K562 (cell line): ENCODE measurements around the gene U2SURP. TPM values are rescaled to one million over a fixed set of nuclear protein-coding genes. Genes with fewer than 3 reads are reported as not detected.

ENCODE experiments used
- ATAC-seq: fragments of 200-7000 bp; cut with Tn5 transposase; 3 replicates; pipeline ENCODE4 v1.9.1; 2020; ENCODE audit warnings: moderate library complexity
- BruUV-seq: library from RNA; stranded (reverse); fragments of 400-500 nt; replicated peaks from 2 replicates; lab custom pipeline; 2021; lab: Mats Ljungman, UMichigan
- CTCF ChIA-PET: fragments of 300-600 bp; formaldehyde crosslinking; extraction: SDS; loops from one replicate; lab custom pipeline; 2021; ENCODE audit warnings: low intra/inter-chr PET ratio; lab: Yijun Ruan, JAX
- POLR2A ChIA-PET: fragments of 300-600, 350-650 bp; sonication (Branson Sonifier 250); formaldehyde crosslinking; extraction: SDS; loops from one replicate; lab custom pipeline; 2021; ENCODE audit warnings: antibody characterized with exemption, inconsistent platforms; lab: Yijun Ruan, JAX
- DNase-seq, 4 experiments: peaks; one replicate each; pipeline versions ENCODE4 v3.0.0 to v3.0.0-alpha.2; 2011 to 2018; ENCODE audit warnings: low spot score in 3 of 4, mixed read lengths in 3 of 4; ENCODE audit errors: extremely low read depth in 1 of 4
- FAIRE-seq: peaks from 2 replicates; lab custom pipeline; 2011; peaks lifted over from hg19 to GRCh38; lab: Jason Lieb, UNC
- H2AFZ ChIP-seq: 2 replicates; pipeline ENCODE4 v1.6.0; 2011; ENCODE audit warnings: low read depth, low read length, control low read depth, inconsistent platforms
- H3K27ac ChIP-seq: fragments of 200-600 bp; 3 replicates; pipeline ENCODE4 v1.8.0; 2011; ENCODE audit warnings: low read depth, mild to moderate bottlenecking, control low read depth, inconsistent platforms, low read length, moderate library complexity, mixed read lengths; ENCODE audit errors: extremely low read depth
- H3K27me3 ChIP-seq, 2 experiments: fragments of 300-600 bp in 1 of 2; 2 replicates in 1 of 2; 3 replicates in 1 of 2; pipeline versions ENCODE4 v1.6.0 to v1.8.0; 2011; ENCODE audit warnings: inconsistent platforms in 2 of 2, low read length in 2 of 2, mild to moderate bottlenecking in 1 of 2, mixed read lengths in 1 of 2, moderate library complexity in 1 of 2; ENCODE audit not compliant: control insufficient read depth in 2 of 2, insufficient read depth in 2 of 2
- H3K36me3 ChIP-seq: fragments of 300-600 bp; 3 replicates; pipeline ENCODE4 v1.8.0; 2011; ENCODE audit warnings: mild to moderate bottlenecking, low read length, inconsistent platforms; ENCODE audit not compliant: control insufficient read depth, insufficient read depth
- H3K4me1 ChIP-seq, 2 experiments: fragments of 200-600 bp in 1 of 2; replicated peaks in 1 of 2; 2 replicates in 1 of 2; 3 replicates in 1 of 2; pipeline versions ENCODE4 v1.5.1 to v1.8.0; 2011; ENCODE audit warnings: inconsistent platforms in 2 of 2, low read length in 2 of 2, mild to moderate bottlenecking in 1 of 2, mixed read lengths in 1 of 2, moderate library complexity in 1 of 2; ENCODE audit not compliant: control insufficient read depth in 2 of 2, insufficient read depth in 2 of 2
- H3K4me2 ChIP-seq: 2 replicates; pipeline ENCODE4 v1.6.1; 2011; ENCODE audit warnings: low read length, control low read depth, inconsistent platforms, mixed read lengths; ENCODE audit not compliant: insufficient read depth
- H3K4me3 ChIP-seq: fragments of 200-600 bp; sonication (generic), shearing (Covaris generic); 2 replicates; pipeline ENCODE4 v1.5.1; 2016; ENCODE audit warnings: control low read depth, inconsistent platforms
- H3K79me2 ChIP-seq: fragments of 200-600 bp; 3 replicates; pipeline ENCODE4 v1.8.0; 2011; ENCODE audit warnings: low read length, inconsistent platforms; ENCODE audit not compliant: control insufficient read depth, insufficient read depth
- H3K9ac ChIP-seq, 2 experiments: 2 replicates each; pipeline versions ENCODE4 v1.6.0 to v1.6.1; 2011; ENCODE audit warnings: low read depth in 2 of 2, low read length in 2 of 2, control low read depth in 1 of 2, inconsistent platforms in 1 of 2, mild to moderate bottlenecking in 1 of 2, mixed read lengths in 1 of 2; ENCODE audit not compliant: insufficient read depth in 1 of 2
- H3K9me1 ChIP-seq: one replicate; pipeline ENCODE4 v1.6.0; 2011; ENCODE audit warnings: inconsistent platforms, mild to moderate bottlenecking, low read length, moderate library complexity; ENCODE audit not compliant: control insufficient read depth, insufficient read depth
- H3K9me3 ChIP-seq: replicated peaks from 2 replicates; pipeline ENCODE4 v1.5.1; 2011; ENCODE audit warnings: low read depth, low read length, inconsistent platforms; ENCODE audit not compliant: control insufficient read depth, insufficient read depth
- H4K20me1 ChIP-seq: replicated peaks from 2 replicates; pipeline ENCODE4 v1.6.1; 2011; ENCODE audit warnings: low read length, inconsistent platforms, mixed read lengths; ENCODE audit not compliant: control insufficient read depth, insufficient read depth
- CHD1 ChIP-seq: fragments of 200-600 bp; sonication (generic); IDR thresholded peaks from one replicate; pipeline ENCODE4 v1.6.1; 2012; ENCODE audit warnings: mild to moderate bottlenecking, moderate library complexity, low read length, inconsistent platforms
- CTCF ChIP-seq, 3 experiments: IDR thresholded peaks in 2 of 3; conservative IDR thresholded peaks in 1 of 3; 2 replicates each; pipeline ENCODE4 v1.5.1; 2011 to 2012; ENCODE audit warnings: low read length in 3 of 3, mild to moderate bottlenecking in 3 of 3, control low read depth in 2 of 3, improper control_type of control experiment in 1 of 3, inconsistent platforms in 1 of 3, low read depth in 1 of 3, mixed read lengths in 1 of 3, moderate library complexity in 1 of 3; ENCODE audit not compliant: insufficient read depth in 2 of 3
- DPF2 ChIP-seq: fragments of 450-650 bp; IDR thresholded peaks from 2 replicates; pipeline ENCODE4 v1.6.1; 2016
- ERF ChIP-seq: fragments of 450-650 bp; formaldehyde crosslinking; IDR thresholded peaks from 2 replicates; pipeline ENCODE4 v1.4.0; 2020; ENCODE audit warnings: mild to moderate bottlenecking, mixed read lengths
- FOXK2 ChIP-seq, 2 experiments: fragments of 450-650 bp; IDR thresholded peaks in 1 of 2; conservative IDR thresholded peaks in 1 of 2; 2 replicates each; pipeline ENCODE4 v1.6.1; 2016; ENCODE audit warnings: low read depth in 2 of 2, mild to moderate bottlenecking in 1 of 2
- HDAC2 ChIP-seq: fragments of 450-650 bp; IDR thresholded peaks from 2 replicates; pipeline ENCODE4 v1.6.1; 2016; ENCODE audit warnings: mild to moderate bottlenecking
- KAT7 ChIP-seq: sonication (generic); formaldehyde crosslinking; IDR thresholded peaks from 2 replicates; pipeline ENCODE4 v1.8.0; 2022; ENCODE audit warnings: missing genetic modification reagents, mild to moderate bottlenecking, borderline replicate concordance
- MEIS2 ChIP-seq: fragments of 450-650 bp; IDR thresholded peaks from 2 replicates; pipeline ENCODE4 v1.6.1; 2014; ENCODE audit warnings: mild to moderate bottlenecking; ENCODE audit not compliant: partially characterized antibody
- MTA1 ChIP-seq: fragments of 450-650 bp; IDR thresholded peaks from 2 replicates; pipeline ENCODE4 v1.6.1; 2017; ENCODE audit warnings: borderline replicate concordance
- NBN ChIP-seq: fragments of 450-650 bp; IDR thresholded peaks from 2 replicates; pipeline ENCODE4 v1.6.1; 2016; ENCODE audit warnings: low read depth, mild to moderate bottlenecking
- NFATC3 ChIP-seq: fragments of 450-650 bp; IDR thresholded peaks from 2 replicates; pipeline ENCODE4 v1.6.1; 2017; ENCODE audit warnings: mild to moderate bottlenecking
- POLR2A ChIP-seq: fragments of 450-650 bp; conservative IDR thresholded peaks from 2 replicates; pipeline ENCODE4 v1.6.1; 2016
- PURB ChIP-seq: sonication (generic); formaldehyde crosslinking; IDR thresholded peaks from 2 replicates; pipeline ENCODE4 v1.9.0; 2021; ENCODE audit warnings: low read depth, mild to moderate bottlenecking, missing genetic modification reagents
- RNF2 ChIP-seq: sonication (generic); IDR thresholded peaks from 2 replicates; pipeline ENCODE4 v1.6.1; 2016
- SMARCA4 ChIP-seq: fragments of 450-650 bp; IDR thresholded peaks from 2 replicates; pipeline ENCODE4 v1.6.1; 2016
- SMARCC2 ChIP-seq: fragments of 450-650 bp; IDR thresholded peaks from 2 replicates; pipeline ENCODE4 v1.6.1; 2017; ENCODE audit warnings: antibody characterized with exemption, moderate library complexity, mild to moderate bottlenecking, low read depth
- SUPT5H ChIP-seq: fragments of 450-650 bp; IDR thresholded peaks from 2 replicates; pipeline ENCODE4 v1.6.1; 2016
- YY1 ChIP-seq, 3 experiments: IDR thresholded peaks; 2 replicates each; pipeline ENCODE4 v1.6.1; 2011; ENCODE audit warnings: low read length in 2 of 3, mild to moderate bottlenecking in 2 of 3, moderate library complexity in 2 of 3, borderline replicate concordance in 1 of 3, control low read depth in 1 of 3, low read depth in 1 of 3; ENCODE audit not compliant: insufficient read depth in 3 of 3, insufficient replicate concordance in 2 of 3, control insufficient read depth in 1 of 3, insufficient read length in 1 of 3; ENCODE audit errors: extremely low read depth in 1 of 3
- ZFX ChIP-seq: sonication (generic); formaldehyde crosslinking; IDR thresholded peaks from 2 replicates; pipeline ENCODE4 v1.8.0; 2022; ENCODE audit warnings: mild to moderate bottlenecking, missing genetic modification reagents, moderate library complexity
- ZNF445 ChIP-seq: fragments of 250-450 bp; sonication (Bioruptor Pico); IDR thresholded peaks from 2 replicates; pipeline ENCODE4 v1.4.0; 2020; ENCODE audit warnings: low read depth, mild to moderate bottlenecking, moderate library complexity
- ZNF766 ChIP-seq: fragments of 200-800 bp; sonication (Bioruptor generic); conservative IDR thresholded peaks from 2 replicates; pipeline ENCODE4 v1.6.1; 2016; ENCODE audit warnings: missing genetic modification characterization, missing compliant biosample characterization
- WGBS: fragments of 100-300 bp; shearing (Covaris generic); methylation state at CpG from one replicate; pipeline ENCODE4 v1.1.6; 2016; ENCODE audit warnings: low coverage, mixed read lengths; ENCODE audit not compliant: insufficient coverage; ENCODE audit errors: missing lambda C conversion rate; 5-methylcytosine and 5-hydroxymethylcytosine counted together
- in situ Hi-C: fragments of 300-500 bp; cut with MboI; formaldehyde crosslinking; loops from 4 replicates; pipeline ENCODE4 v1.15.0; 2018; ENCODE audit warnings: inconsistent platforms, mixed read lengths
- intact Hi-C: fragments of 100-400 bp; cut with micrococcal nuclease; formaldehyde crosslinking; loops from 2 replicates; pipeline ENCODE4 v1.14.2; 2022
- polyA plus RNA-seq, 8 experiments: library from polyadenylated mRNA; depleted of rRNA in 4 of 8; stranded (reverse) in 5 of 8; unstranded in 3 of 8; fragments of >200 nt; fragmentation: Nextera tagmentation in 2 of 8; fragmentation: Illumina TruSeq in 1 of 8; extraction: Ambion mirVana in 2 of 8; extraction: Trizol in 1 of 8; gene quantifications; 2 replicates each; pipeline versions ENCODE4 v1.2.1 to v1.2.3, GENCODE V29; 2011 to 2014; ENCODE audit warnings: inconsistent platforms in 1 of 8, missing spikeins in 1 of 8
- total RNA-seq, 7 experiments: library from RNA; depleted of rRNA in 6 of 7; stranded (reverse); fragments of >200 nt in 6 of 7; fragmentation: Illumina TruSeq in 2 of 7; extraction: Trizol in 2 of 7; gene quantifications; 2 replicates each; pipeline versions ENCODE4 v1.2.1 to v1.2.3, GENCODE V29; 2011 to 2021; ENCODE audit warnings: low replicate concordance in 1 of 7
- TF ChIP-seq, protein P1 (sequence below): sonication (generic); IDR thresholded peaks from 2 replicates; pipeline ENCODE4 v1.6.1; 2016

The U2SURP gene
- total and polyA plus RNA-seq, 9 of the 15 experiments (the other 6 are each of a cell fraction or from before 2014, with no cell fraction given): 128 to 322 (median 191) TPM

DNA sequence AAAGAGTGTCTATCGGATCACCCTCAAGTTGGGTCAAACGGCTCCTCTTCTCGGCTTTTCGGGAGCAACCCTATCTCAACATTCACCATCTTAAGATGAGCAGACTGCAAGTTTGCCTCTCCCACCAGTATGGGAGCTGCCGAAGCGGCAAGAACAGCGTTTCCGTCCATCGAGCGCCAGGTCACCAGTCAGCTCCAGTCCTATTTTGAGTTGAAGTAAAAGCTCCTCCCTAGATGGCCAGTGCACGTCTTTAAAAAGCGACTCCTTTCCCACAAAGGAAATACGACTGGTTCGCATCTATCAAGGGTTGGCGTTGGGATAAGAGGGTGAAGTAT, 369 bp upstream of the U2SURP start:
- intact Hi-C loops (loop anchor here (5.0 kb wide), 1 partner anchor 974 kb away; no protein-coding TSS in a partner anchor), in situ Hi-C loops (no loop called here)
- Histone ChIP-seq H3K27me3 (no peaks in the 10 kb centered on the region), H4K20me1 (peaks cover 17% of the 10 kb centered on the region), H3K27ac (peak overlapping the region; percentile 99), H2AFZ (peak overlapping the region; percentile 93), H3K9me3 (no peaks in the 10 kb centered on the region), H3K4me3 (peak overlapping the region; percentile 94), H3K36me3 (peaks cover 7% of the 10 kb centered on the region; the same call in 1 of the 3 replicates), H3K79me2 (peaks cover 70% of the 10 kb centered on the region), H3K4me2 (peak overlapping the region; percentile 99), H3K9ac (peak overlapping the region; percentile 98 to 99), H3K9me1 (no peaks in the 10 kb centered on the region), H3K4me1 (peaks cover 8 to 31% of the 10 kb centered on the region in 2 experiments; a peak in 4 of 5 replicates)
- 0% methylated on average over 15 of the region's 15 CpGs for WGBS
- FAIRE-seq (no peak), ATAC-seq (peak; percentile 62), DNase-seq (no peak)
- BruUV-seq: TSS peak; percentile 92
- ChIA-PET CTCF (no interaction called here), POLR2A (interaction anchor here (0.6 to 2.7 kb wide), 22 partner anchors 9 to 608 kb away, joined by 3 to 17 read pairs (median 3); no protein-coding TSS in a partner anchor)
- TF ChIP-seq ZNF766 (CRISPR knock-in tag) (0 out of 2 replicates have a peak, but pooled peaks have one; percentile 2), ZFX (no peak), PURB (CRISPR knock-in tag) (no peak), POLR2A (peak; percentile 88; the same call in 1 of the 2 replicates), NBN (peak; percentile 78; the same call in 1 of the 2 replicates), ZNF445 (0 out of 2 replicates have a peak, but pooled peaks have one; percentile 20), SMARCC2 (peak; percentile 18; the same call in 1 of the 2 replicates), DPF2 (peak; percentile 48; the same call in 1 of the 2 replicates), CTCF (IDR thresholded peaks at IDR 0.05 in 2 of 3, conservative IDR thresholded peaks at IDR 0.05 in 1 of 3; ENCODE audit: insufficient read depth in 2 of 3, low read depth in 1 of 3, low read length in 3 of 3) (0 out of 6 replicates have a peak, but pooled peaks of 1 of the 3 experiments have one; percentile 1), MTA1 (peak; percentile 94; the same call in 1 of the 2 replicates), SMARCA4 (peak; percentile 48), KAT7 (CRISPR knock-in tag) (no peak), SUPT5H (peak; percentile 87; the same call in 1 of the 2 replicates), ERF (CRISPR knock-in tag) (0 out of 2 replicates have a peak, but pooled peaks have one; percentile 43), FOXK2 (conservative IDR thresholded peaks at IDR 0.05 in 1 of 2, IDR thresholded peaks at IDR 0.05 in 1 of 2; ENCODE audit: low read depth in 2 of 2) (peak in 1 of 2 experiments; percentile 78; a peak in 1 of 4 replicates), MEIS2 (peak; percentile 19), RNF2 (no peak), CHD1 (peak; percentile 48), NFATC3 (0 out of 2 replicates have a peak, but pooled peaks have one; percentile 56), HDAC2 (0 out of 2 replicates have a peak, but pooled peaks have one; percentile 48), YY1 (IDR thresholded peaks at IDR 0.05; ENCODE audit: borderline replicate concordance in 1 of 3, control insufficient read depth in 1 of 3, extremely low read depth in 1 of 3, insufficient read depth in 3 of 3, insufficient read length in 1 of 3, insufficient replicate concordance in 2 of 3, low read depth in 1 of 3, low read length in 2 of 3) (peak in 1 of 3 experiments; percentile 72)
- TF ChIP-seq, protein P1, sequence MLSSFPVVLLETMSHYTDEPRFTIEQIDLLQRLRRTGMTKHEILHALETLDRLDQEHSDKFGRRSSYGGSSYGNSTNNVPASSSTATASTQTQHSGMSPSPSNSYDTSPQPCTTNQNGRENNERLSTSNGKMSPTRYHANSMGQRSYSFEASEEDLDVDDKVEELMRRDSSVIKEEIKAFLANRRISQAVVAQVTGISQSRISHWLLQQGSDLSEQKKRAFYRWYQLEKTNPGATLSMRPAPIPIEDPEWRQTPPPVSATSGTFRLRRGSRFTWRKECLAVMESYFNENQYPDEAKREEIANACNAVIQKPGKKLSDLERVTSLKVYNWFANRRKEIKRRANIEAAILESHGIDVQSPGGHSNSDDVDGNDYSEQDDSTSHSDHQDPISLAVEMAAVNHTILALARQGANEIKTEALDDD: peak; percentile 25; the same call in 1 of the 2 replicates
